Measurements from ENCODE around the gene AOPEP.

The AOPEP gene

GRCh38 chr9:94999832-95000231 lies 273.3 kb downstream of the AOPEP start:
- H3K4me2 ChIP-seq (ENCODE audit: low read length): no peak overlapping the region
- H3K4me3 ChIP-seq (ENCODE audit: low read length): no peak overlapping the region
- no peaks in the 10 kb centered on the region for H3K79me2 ChIP-seq (ENCODE audit: control insufficient read depth, low read length)
- TF ChIP-seq EZH2phosphoT487 (IDR thresholded peaks at IDR 0.05; ENCODE audit: borderline replicate concordance, low read length): no peak
- TF ChIP-seq CTCF (IDR thresholded peaks at IDR 0.05; ENCODE audit: low read depth, low read length, poor library complexity, severe bottlenecking): no peak
- no peaks in the 10 kb centered on the region for H3K36me3 ChIP-seq (ENCODE audit: control insufficient read depth, low read length)
- no peaks in the 10 kb centered on the region for H3F3A ChIP-seq (ENCODE audit: control insufficient read depth, insufficient read depth)
- H4K20me1 ChIP-seq (ENCODE audit: control insufficient read depth, insufficient read depth, low read depth, low read length): 0 out of 2 replicates have a peak, but pooled peaks cover 5% of the 10 kb centered on the region
- H3K27me3 ChIP-seq (ENCODE audit: control insufficient read depth, low read length): peaks cover 32% of the 10 kb centered on the region
- no peaks in the 10 kb centered on the region for H3K9me3 ChIP-seq (ENCODE audit: control insufficient read depth, insufficient read depth, low read length)
- H3K4me1 ChIP-seq (ENCODE audit: control insufficient read depth, low read length): peaks cover 7% of the 10 kb centered on the region
- no peak overlapping the region for H3K27ac ChIP-seq (ENCODE audit: low read depth, low read length)
- no peaks in the 10 kb centered on the region for H3K9me2 ChIP-seq (replicated peaks; ENCODE audit: control insufficient read depth, low read length)

- TF ChIP-seq EZH2phosphoT487 (IDR thresholded peaks at IDR 0.05; ENCODE audit: borderline replicate concordance, low read length) (no peak), CTCF (IDR thresholded peaks at IDR 0.05; ENCODE audit: low read depth, low read length, poor library complexity, severe bottlenecking) (no peak)
- Histone ChIP-seq H3K9me3 (ENCODE audit: control insufficient read depth, insufficient read depth, low read length) (no peaks in the 10 kb centered on the region), H3K4me3 (ENCODE audit: low read length) (no peak overlapping the region)
Observed at GRCh38 chr9:95000821-95001220, 274.3 kb downstream of the AOPEP start.

GRCh38 chr9:95001720-95002119 lies 275.2 kb downstream of the AOPEP start:
- Histone ChIP-seq H3K9me3 (ENCODE audit: control insufficient read depth, insufficient read depth, low read length) (no peaks in the 10 kb centered on the region), H3K36me3 (ENCODE audit: control insufficient read depth, low read length) (no peaks in the 10 kb centered on the region), H3K4me2 (ENCODE audit: low read length) (no peak overlapping the region), H4K20me1 (ENCODE audit: control insufficient read depth, insufficient read depth, low read depth, low read length) (0 out of 2 replicates have a peak, but pooled peaks cover 5% of the 10 kb centered on the region), H3K4me3 (ENCODE audit: low read length) (no peak overlapping the region), H3K4me1 (ENCODE audit: control insufficient read depth, low read length) (peaks cover 7% of the 10 kb centered on the region), H3F3A (ENCODE audit: control insufficient read depth, insufficient read depth) (peaks cover 7% of the 10 kb centered on the region; the same call in 1 of the 2 replicates), H3K27ac (ENCODE audit: low read depth, low read length) (no peak overlapping the region), H3K79me2 (ENCODE audit: control insufficient read depth, low read length) (no peaks in the 10 kb centered on the region), H3K9me2 (replicated peaks; ENCODE audit: control insufficient read depth, low read length) (no peaks in the 10 kb centered on the region), H3K27me3 (ENCODE audit: control insufficient read depth, low read length) (peaks cover 40% of the 10 kb centered on the region)
- no peak for TF ChIP-seq EZH2phosphoT487 (IDR thresholded peaks at IDR 0.05; ENCODE audit: borderline replicate concordance, low read length)
- TF ChIP-seq CTCF (IDR thresholded peaks at IDR 0.05; ENCODE audit: low read depth, low read length, poor library complexity, severe bottlenecking): no peak

More at GRCh38 chr9:95000821-95001220, 274.3 kb downstream of the AOPEP start:
- Histone ChIP-seq H3K79me2 (ENCODE audit: control insufficient read depth, low read length) (no peaks in the 10 kb centered on the region), H3F3A (ENCODE audit: control insufficient read depth, insufficient read depth) (peaks cover 5% of the 10 kb centered on the region; the same call in 1 of the 2 replicates), H3K9me2 (replicated peaks; ENCODE audit: control insufficient read depth, low read length) (no peaks in the 10 kb centered on the region), H4K20me1 (ENCODE audit: control insufficient read depth, insufficient read depth, low read depth, low read length) (0 out of 2 replicates have a peak, but pooled peaks cover 5% of the 10 kb centered on the region), H3K27ac (ENCODE audit: low read depth, low read length) (no peak overlapping the region), H3K36me3 (ENCODE audit: control insufficient read depth, low read length) (no peaks in the 10 kb centered on the region), H3K4me2 (ENCODE audit: low read length) (no peak overlapping the region), H3K27me3 (ENCODE audit: control insufficient read depth, low read length) (peaks cover 38% of the 10 kb centered on the region), H3K4me1 (ENCODE audit: control insufficient read depth, low read length) (peaks cover 7% of the 10 kb centered on the region)

Measured in DOHH2 (cell line).